HL-60 (cell line): ENCODE results near the gene MOK.
"Not testable (repeated sequence)": the region's sequence is repeated elsewhere in the genome, so short reads cannot be mapped to it uniquely, and the experiment has no call there.

Experiments used
- DNase-seq, 2 experiments: peaks; one replicate each; pipeline ENCODE4 v3.0.0-alpha.2; 2010 to 2020; ENCODE audit warnings: low read depth in 1 of 2, low spot score in 1 of 2
- H3K27ac ChIP-seq: fragments of 250-450 bp; sonication (Bioruptor Pico); replicated peaks from 2 replicates; pipeline ENCODE4 v1.5.1; 2020; ENCODE audit warnings: mild to moderate bottlenecking, moderate library complexity
- H3K27me3 ChIP-seq: fragments of 250-450 bp; sonication (Bioruptor Pico); 2 replicates; pipeline ENCODE4 v1.5.1; 2021; ENCODE audit warnings: mild to moderate bottlenecking, moderate library complexity; ENCODE audit not compliant: insufficient read depth, poor library complexity, severe bottlenecking
- H3K4me3 ChIP-seq: replicated peaks from 2 replicates; pipeline ENCODE4 v1.5.1; 2011; ENCODE audit warnings: mild to moderate bottlenecking, control low read depth, low read length; ENCODE audit not compliant: insufficient read depth
- GABPA ChIP-seq: IDR thresholded peaks from 2 replicates; pipeline ENCODE4 v1.6.1; 2012; ENCODE audit warnings: low read depth
- POLR2AphosphoS5 ChIP-seq: IDR thresholded peaks from 2 replicates; pipeline ENCODE4 v1.6.1; 2012; ENCODE audit warnings: low read depth
- REST ChIP-seq: IDR thresholded peaks from 2 replicates; pipeline ENCODE4 v1.6.1; 2012; ENCODE audit warnings: low read depth; ENCODE audit not compliant: insufficient replicate concordance
- SPI1 ChIP-seq: IDR thresholded peaks from 2 replicates; pipeline ENCODE4 v1.6.1; 2012; ENCODE audit warnings: low read depth, mild to moderate bottlenecking, borderline replicate concordance
- TF ChIP-seq, protein P1 (sequence below): IDR thresholded peaks from one replicate; pipeline ENCODE4 v1.5.1; 2011; ENCODE audit warnings: low read length, control low read depth, inconsistent platforms; ENCODE audit not compliant: insufficient read depth

The MOK gene

GRCh38 chr14:102303664-102304063, 1.3 kb downstream of the MOK start:
- DNase-seq: no peak
- H3K27me3 ChIP-seq: no peaks in the 10 kb centered on the region
- no peak overlapping the region for H3K27ac ChIP-seq
- no peak for TF ChIP-seq GABPA
- no peak for TF ChIP-seq SPI1
- no peak for TF ChIP-seq REST
- no peak for TF ChIP-seq POLR2AphosphoS5
- TF ChIP-seq, protein P1, sequence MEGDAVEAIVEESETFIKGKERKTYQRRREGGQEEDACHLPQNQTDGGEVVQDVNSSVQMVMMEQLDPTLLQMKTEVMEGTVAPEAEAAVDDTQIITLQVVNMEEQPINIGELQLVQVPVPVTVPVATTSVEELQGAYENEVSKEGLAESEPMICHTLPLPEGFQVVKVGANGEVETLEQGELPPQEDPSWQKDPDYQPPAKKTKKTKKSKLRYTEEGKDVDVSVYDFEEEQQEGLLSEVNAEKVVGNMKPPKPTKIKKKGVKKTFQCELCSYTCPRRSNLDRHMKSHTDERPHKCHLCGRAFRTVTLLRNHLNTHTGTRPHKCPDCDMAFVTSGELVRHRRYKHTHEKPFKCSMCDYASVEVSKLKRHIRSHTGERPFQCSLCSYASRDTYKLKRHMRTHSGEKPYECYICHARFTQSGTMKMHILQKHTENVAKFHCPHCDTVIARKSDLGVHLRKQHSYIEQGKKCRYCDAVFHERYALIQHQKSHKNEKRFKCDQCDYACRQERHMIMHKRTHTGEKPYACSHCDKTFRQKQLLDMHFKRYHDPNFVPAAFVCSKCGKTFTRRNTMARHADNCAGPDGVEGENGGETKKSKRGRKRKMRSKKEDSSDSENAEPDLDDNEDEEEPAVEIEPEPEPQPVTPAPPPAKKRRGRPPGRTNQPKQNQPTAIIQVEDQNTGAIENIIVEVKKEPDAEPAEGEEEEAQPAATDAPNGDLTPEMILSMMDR: no peak
- H3K4me3 ChIP-seq: no peak overlapping the region

- H3K27me3 ChIP-seq, H3K27ac ChIP-seq, H3K4me3 ChIP-seq, DNase-seq: not testable (repeated sequence)
Measured at GRCh38 chr14:102298303-102299070, 6.5 kb downstream of the MOK start.

DNA sequence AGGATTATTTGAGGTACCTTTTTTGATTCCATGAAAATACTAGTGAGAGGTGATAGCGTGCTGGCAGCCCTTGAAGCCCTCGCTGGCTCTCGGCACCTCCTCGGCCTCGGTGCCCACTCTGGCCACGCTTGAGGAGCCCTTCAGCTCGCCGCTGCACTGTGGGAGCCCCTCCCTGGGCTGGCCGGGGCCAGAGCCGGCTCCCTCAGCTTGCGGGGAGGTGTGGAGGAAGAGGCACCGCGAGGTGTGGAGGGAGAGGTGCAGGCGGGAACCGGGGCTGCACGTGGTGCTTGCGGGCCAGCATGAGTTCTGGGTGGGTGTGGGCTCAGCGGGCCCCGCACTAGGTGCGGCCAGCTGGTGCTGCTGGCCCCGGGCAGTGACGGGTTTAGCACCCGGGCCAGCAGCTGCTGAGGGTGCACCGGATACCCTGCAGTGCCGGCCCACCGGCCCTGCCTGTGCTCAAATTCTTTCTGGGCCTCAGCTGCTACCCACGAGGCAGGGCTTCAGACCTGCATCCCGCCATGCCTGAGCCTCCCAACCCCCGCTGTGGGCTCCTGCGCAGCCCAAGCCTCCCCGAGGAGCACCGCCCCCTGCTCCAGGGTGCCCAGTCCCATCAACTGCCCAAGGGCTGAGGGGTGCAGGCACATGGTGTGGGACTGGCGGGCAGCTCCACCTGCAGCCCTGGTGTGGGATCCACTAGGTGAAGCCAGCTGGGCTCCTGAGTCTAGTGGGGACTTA, 7.4 kb downstream of the MOK start:
- no peak for TF ChIP-seq REST
- TF ChIP-seq POLR2AphosphoS5: no peak
- no peak for TF ChIP-seq GABPA
- H3K4me3 ChIP-seq: no peak overlapping the region
- no peak for DNase-seq
- H3K27ac ChIP-seq: no peak overlapping the region
- H3K27me3 ChIP-seq: no peaks in the 10 kb centered on the region

GRCh38 chr14:102295270-102295669, 9.7 kb downstream of the MOK start:
- Histone ChIP-seq H3K27me3 (no peaks in the 10 kb centered on the region), H3K4me3 (no peak overlapping the region), H3K27ac (no peak overlapping the region)
- no peak for DNase-seq
- no peak for TF ChIP-seq POLR2AphosphoS5
- TF ChIP-seq GABPA: no peak

DNA sequence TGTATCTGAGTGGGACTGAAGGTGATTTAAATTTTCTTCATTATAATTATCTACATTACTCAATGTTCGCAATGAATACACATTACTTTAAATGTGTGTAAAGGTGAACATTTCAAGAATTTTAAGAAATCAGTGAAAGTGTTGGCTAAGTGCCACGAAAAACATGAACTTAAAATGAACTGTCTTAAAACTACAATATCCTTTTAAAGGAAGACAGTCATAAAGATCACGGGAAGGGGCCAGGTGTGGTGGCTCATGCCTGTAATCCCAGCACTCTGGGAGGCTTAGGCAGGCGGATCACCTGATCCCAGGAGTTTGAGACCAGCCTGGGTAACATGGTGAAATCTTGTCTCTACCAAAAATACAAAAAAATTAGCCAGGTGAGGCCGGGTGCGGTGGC, 11.2 kb downstream of the MOK start:
- no peak for DNase-seq
- no peaks in the 10 kb centered on the region for H3K27me3 ChIP-seq
- no peak overlapping the region for H3K27ac ChIP-seq
- no peak overlapping the region for H3K4me3 ChIP-seq
- no peak for TF ChIP-seq SPI1
- no peak for TF ChIP-seq POLR2AphosphoS5
- TF ChIP-seq REST: no peak
- TF ChIP-seq GABPA: no peak
- TF ChIP-seq, protein P1: no peak
